AG04449 (cell line): ENCODE results near the gene SENP1.

Source experiments
- CTCF ChIA-PET: fragments of 350-600 bp; formaldehyde crosslinking; extraction: SDS; loops from one replicate; lab custom pipeline; 2021; ENCODE audit warnings: antibody characterized with exemption; lab: Yijun Ruan, JAX
- POLR2A ChIA-PET: fragments of 400-600, 350-600 bp; formaldehyde crosslinking; extraction: SDS; loops from one replicate; lab custom pipeline; 2020; ENCODE audit warnings: antibody characterized with exemption, inconsistent platforms; lab: Yijun Ruan, JAX
- DNase-seq: peaks from one replicate; pipeline ENCODE4 v3.0.0-alpha.2; 2010; ENCODE audit warnings: low read depth, low spot score
- H3K4me3 ChIP-seq: 2 replicates; pipeline ENCODE4 v1.5.1; 2011; ENCODE audit warnings: low read depth, mild to moderate bottlenecking, control low read depth, low read length
- CTCF ChIP-seq: IDR thresholded peaks from one replicate; pipeline ENCODE4 v1.5.1; 2011; ENCODE audit warnings: mild to moderate bottlenecking, moderate library complexity, low read length, control low read depth, inconsistent platforms; ENCODE audit not compliant: insufficient read depth; ENCODE audit errors: missing control alignments

The SENP1 gene

DNA sequence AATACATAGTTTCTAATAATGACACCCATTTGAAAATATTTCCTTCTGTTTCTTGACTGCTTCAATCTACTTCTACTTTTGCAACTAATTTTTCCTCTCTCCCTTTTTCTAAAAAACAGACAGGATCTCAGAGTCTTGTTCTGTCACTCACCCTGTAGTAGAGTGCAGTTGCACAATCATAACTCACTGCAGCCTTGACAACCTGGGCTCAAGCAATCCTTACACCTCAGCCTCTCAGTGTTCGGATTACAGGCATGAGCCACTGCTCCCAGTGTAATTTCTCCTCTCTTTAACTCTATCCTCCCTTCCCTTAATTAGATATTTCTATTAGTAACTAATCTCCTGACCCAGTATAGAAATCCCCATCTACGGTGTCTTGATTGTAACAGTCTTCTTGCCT lies 45.4 kb downstream of the SENP1 start:
- no peak overlapping the region for H3K4me3 ChIP-seq
- ChIA-PET POLR2A (no interaction called here), CTCF (no interaction called here)
- TF ChIP-seq CTCF: no peak
- no peak for DNase-seq

DNA sequence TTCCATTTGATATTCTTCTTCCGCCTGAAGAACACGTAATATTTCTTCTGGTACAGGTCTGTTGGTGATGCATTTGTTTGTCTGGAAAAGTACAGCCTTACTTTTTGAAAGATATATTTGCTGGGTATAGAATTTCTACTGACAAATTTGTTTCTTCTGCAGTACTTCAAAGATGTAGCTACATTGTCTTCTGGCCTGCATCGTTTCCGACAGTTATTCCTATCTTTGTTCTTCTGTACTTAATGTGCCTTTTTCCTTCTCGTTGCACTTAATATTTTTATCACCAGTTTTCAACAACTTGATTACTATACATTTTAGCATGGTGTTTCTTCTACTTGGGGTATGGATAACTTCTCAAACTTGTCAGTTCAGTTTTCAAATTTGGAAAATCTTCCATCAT lies 47.1 kb downstream of the SENP1 start:
- no peak overlapping the region for H3K4me3 ChIP-seq
- ChIA-PET POLR2A (no interaction called here), CTCF (no interaction called here)
- no peak for DNase-seq
- no peak for TF ChIP-seq CTCF

DNA sequence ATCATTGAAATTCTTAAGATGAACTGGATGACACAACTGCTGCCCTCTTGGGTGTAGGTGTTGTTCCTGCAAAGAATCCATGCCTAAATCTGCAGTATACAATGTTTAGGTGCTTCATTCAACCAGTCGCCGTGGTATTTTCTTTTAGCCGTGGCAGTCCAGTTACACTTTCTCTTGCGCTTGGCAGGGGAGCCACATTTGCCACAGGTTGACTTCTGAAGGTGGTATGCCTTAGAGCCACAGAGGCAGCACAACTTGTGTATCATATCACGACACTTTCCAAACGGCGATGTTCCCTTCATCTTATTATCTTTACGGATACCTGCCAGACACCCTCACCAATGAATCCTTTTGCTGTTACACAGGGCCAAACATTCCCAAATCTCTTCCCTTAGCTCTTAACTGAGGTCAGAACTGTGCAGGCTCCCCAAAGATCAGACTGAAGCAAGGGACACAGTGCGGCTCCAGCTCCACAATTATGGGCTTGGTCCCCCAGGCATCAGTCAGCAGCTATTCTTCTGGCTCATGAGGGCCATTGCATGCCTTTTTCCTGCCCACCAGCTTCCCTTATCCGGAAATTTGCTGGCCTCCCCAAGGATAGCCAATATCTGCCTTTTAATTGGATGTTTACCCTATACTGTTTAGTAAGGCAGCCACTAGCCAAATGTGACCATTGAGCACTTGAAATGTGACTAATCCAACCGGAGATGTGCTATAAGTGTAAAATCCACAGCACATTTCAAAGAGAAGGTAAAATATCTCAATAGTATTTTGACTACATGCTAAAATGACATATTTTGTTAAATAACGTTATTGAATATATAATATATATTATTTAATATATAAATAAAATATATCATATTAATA lies 50.7 kb downstream of the SENP1 start:
- H3K4me3 ChIP-seq: no peak overlapping the region
- DNase-seq: no peak
- ChIA-PET POLR2A (no interaction called here), CTCF (interaction anchor here (0.5 kb wide), 1 partner anchor 11 kb away, joined by 3 read pairs; no protein-coding TSS in a partner anchor)
- TF ChIP-seq CTCF: no peak

DNA sequence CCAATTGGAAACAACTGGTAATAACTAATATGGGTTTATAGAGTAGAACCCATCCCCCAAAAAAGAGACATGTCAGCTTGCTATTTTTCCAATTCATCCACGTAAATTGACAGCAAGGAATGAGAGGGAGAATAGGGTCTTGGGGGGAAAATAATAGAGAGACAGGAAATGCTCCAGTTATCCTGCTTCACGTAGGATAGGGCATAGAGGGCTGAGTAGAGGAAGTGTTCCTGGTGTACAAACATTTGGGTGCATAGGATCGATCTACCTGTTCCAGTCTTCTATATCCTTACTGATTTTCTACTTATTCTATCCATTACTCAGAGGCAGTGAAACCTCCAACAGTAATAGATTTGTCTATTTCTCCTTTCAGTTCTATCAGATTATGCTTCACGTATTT lies 52.0 kb downstream of the SENP1 start:
- no peak overlapping the region for H3K4me3 ChIP-seq
- DNase-seq: no peak
- ChIA-PET POLR2A (no interaction called here), CTCF (interaction anchor here (3.6 kb wide), 1 partner anchor 8 kb away, joined by 15 read pairs; no protein-coding TSS in a partner anchor)
- TF ChIP-seq CTCF: no peak

- CTCF ChIA-PET: interaction anchor here (1.2 to 3.6 kb wide), 2 partner anchors 9 to 31 kb away, joined by 3 to 15 read pairs; no protein-coding TSS in a partner anchor
- TF ChIP-seq CTCF: no peak
- no peak for DNase-seq
- no peak overlapping the region for H3K4me3 ChIP-seq
- POLR2A ChIA-PET: no interaction called here
These were observed 52.8 kb downstream of the SENP1 start for GRCh38 chr12:48053122-48053521.

DNA sequence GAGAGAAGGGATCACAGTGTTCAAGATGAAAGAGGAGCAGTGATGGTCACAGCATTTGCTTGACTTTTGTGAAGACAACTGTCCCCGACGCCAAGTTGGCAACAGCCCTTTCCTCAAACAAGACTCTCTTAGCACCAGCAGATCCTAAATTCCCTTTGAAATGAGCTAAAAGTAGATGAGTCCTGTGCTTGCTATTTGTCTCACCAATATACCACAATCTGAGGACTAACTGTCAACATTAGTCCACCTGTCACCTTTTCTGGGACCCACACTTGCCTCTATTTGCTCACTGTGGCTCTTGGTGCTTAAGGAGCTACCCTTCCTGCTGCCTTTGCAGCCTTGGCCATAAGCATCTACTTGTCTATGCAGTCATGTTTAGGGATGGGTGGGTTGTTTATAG lies 54.2 kb downstream of the SENP1 start:
- H3K4me3 ChIP-seq: no peak overlapping the region
- ChIA-PET POLR2A (no interaction called here), CTCF (interaction anchor here (0.8 to 3.6 kb wide), 5 partner anchors 10 to 88 kb away, joined by 3 to 15 read pairs (median 3); partner anchors contain the start of genes SENP1 and TMEM106C)
- no peak for DNase-seq
- TF ChIP-seq CTCF: no peak
